Uterus (tissue), 2 donors: ENCODE results near the gene RNASE12.

Source experiments
- POLR2A ChIP-seq, 2 donors: fragments of 450-650 bp; IDR thresholded peaks; one replicate each; pipeline ENCODE4 v1.6.1; 2016; ENCODE audit warnings: antibody characterized with exemption in 2 of 2, mild to moderate bottlenecking in 1 of 2, moderate library complexity in 1 of 2
- TF ChIP-seq, protein P1 (sequence below), 4 experiments: fragments of 200-600 bp in 2 of 4; fragments of 450-650 bp in 2 of 4; sonication (generic) in 2 of 4; IDR thresholded peaks; one replicate each; pipeline ENCODE4 v1.5.1; 2016 to 2019; ENCODE audit warnings: antibody characterized with exemption in 4 of 4, mild to moderate bottlenecking in 2 of 4, moderate library complexity in 1 of 4

DNA sequence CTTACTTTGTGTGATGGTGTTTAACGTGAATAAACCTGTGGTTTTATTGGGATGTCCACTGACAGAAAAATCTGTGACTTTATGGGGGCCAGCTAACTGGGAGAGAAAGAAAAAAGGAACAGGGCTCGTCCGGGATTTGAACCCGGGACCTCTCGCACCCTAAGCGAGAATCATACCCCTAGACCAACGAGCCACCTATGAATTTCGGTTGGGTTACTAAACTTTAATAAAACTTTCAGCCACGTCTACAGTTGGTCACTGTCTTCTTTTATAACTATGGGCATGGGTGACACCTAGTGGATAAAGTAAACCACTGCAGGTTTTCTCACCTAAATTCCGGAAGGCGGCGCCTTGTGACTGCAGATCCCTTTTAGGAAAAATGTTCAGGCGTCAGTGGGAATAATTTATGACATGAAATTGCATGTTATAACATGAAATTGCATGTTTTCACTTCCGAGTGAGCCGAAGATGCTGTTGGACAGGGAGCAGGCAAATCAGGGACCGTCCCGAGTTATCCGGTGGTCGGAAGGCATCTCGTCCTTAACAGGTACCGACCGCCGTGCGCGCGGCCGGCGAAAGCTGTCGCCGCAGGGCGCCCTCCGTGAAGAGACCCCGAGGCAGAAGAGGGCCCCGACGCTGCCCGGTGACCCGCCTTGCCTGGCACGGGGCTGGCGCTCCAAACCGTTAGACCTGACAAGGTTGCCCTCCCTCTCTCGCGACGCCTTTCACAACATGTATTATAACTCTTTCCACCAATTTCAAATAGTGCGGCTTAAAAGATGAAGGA lies 18.2 kb upstream of the RNASE12 start:
- no peak for TF ChIP-seq POLR2A (IDR thresholded peaks at IDR 0.05)
- TF ChIP-seq, protein P1, sequence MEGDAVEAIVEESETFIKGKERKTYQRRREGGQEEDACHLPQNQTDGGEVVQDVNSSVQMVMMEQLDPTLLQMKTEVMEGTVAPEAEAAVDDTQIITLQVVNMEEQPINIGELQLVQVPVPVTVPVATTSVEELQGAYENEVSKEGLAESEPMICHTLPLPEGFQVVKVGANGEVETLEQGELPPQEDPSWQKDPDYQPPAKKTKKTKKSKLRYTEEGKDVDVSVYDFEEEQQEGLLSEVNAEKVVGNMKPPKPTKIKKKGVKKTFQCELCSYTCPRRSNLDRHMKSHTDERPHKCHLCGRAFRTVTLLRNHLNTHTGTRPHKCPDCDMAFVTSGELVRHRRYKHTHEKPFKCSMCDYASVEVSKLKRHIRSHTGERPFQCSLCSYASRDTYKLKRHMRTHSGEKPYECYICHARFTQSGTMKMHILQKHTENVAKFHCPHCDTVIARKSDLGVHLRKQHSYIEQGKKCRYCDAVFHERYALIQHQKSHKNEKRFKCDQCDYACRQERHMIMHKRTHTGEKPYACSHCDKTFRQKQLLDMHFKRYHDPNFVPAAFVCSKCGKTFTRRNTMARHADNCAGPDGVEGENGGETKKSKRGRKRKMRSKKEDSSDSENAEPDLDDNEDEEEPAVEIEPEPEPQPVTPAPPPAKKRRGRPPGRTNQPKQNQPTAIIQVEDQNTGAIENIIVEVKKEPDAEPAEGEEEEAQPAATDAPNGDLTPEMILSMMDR (IDR thresholded peaks at IDR 0.05) = peak; percentile 92 to 97 (median 94)
